Measurements from ENCODE around the gene DNAJA4. TPM values are rescaled to one million over a fixed set of nuclear protein-coding genes. Genes with fewer than 3 reads are reported as not detected.

Gene DNAJA4
- total and polyA plus RNA-seq, 9 of the 15 experiments (the other 6 are each of a cell fraction or from before 2014, with no cell fraction given): 0.11 to 1.0 (median 0.16) TPM; not detected in 4

GRCh38 chr15:78243491-78243941 is 20.8 kb upstream of the DNAJA4 start:
- CTCF ChIA-PET (ENCODE audit: low intra/inter-chr PET ratio): interaction anchor here (0.5 to 2.4 kb wide), 4 partner anchors 131 to 341 kb away, joined by 3 to 14 read pairs (median 3); no protein-coding TSS in a partner anchor
- Histone ChIP-seq H3K9me3 (replicated peaks; ENCODE audit: control insufficient read depth, insufficient read depth, low read depth, low read length) (no peaks in the 10 kb centered on the region), H3K27ac (ENCODE audit: extremely low read depth, low read depth, low read length) (no peak overlapping the region; the same call in 2 of the 3 replicates), H2AFZ (ENCODE audit: low read depth, low read length) (peak overlapping the region; percentile 84), H3K27me3 (ENCODE audit: control insufficient read depth in 2 of 2, insufficient read depth in 2 of 2, low read length in 2 of 2) (0 out of 5 replicates have a peak, but pooled peaks cover 0 to 3% of the 10 kb centered on the region in 2 experiments), H4K20me1 (replicated peaks; ENCODE audit: control insufficient read depth, insufficient read depth, low read length) (no peaks in the 10 kb centered on the region), H3K36me3 (ENCODE audit: control insufficient read depth, insufficient read depth, low read length) (no peaks in the 10 kb centered on the region), H3K4me2 (ENCODE audit: insufficient read depth, low read length) (peak overlapping the region; percentile 66), H3K4me1 (replicated peaks in 1 of 2; ENCODE audit: control insufficient read depth in 2 of 2, insufficient read depth in 2 of 2, low read length in 2 of 2) (peaks cover 19 to 21% of the 10 kb centered on the region in 2 experiments), H3K9me1 (ENCODE audit: control insufficient read depth, insufficient read depth, low read length) (no peaks in the 10 kb centered on the region), H3K9ac (ENCODE audit: insufficient read depth in 1 of 2, low read depth in 2 of 2, low read length in 2 of 2) (peak overlapping the region; percentile 25 to 79; a peak in 2 of 4 replicates), H3K79me2 (ENCODE audit: control insufficient read depth, insufficient read depth, low read length) (no peaks in the 10 kb centered on the region), H3K4me3 (no peak overlapping the region)
- TF ChIP-seq COPS2 (conservative IDR thresholded peaks at IDR 0.05) (no peak), SIN3B (IDR thresholded peaks at IDR 0.05; ENCODE audit: low read depth) (no peak), NR3C1 (CRISPR knock-in tag; IDR thresholded peaks at IDR 0.05) (no peak), TAF9B (IDR thresholded peaks at IDR 0.05; ENCODE audit: partially characterized antibody) (no peak), NFIC (IDR thresholded peaks at IDR 0.05) (peak; percentile 82)
- POLR2A ChIA-PET: interaction anchor here (0.6 to 1.0 kb wide), 3 partner anchors 11 to 598 kb away, joined by 3 to 4 read pairs (median 3); no protein-coding TSS in a partner anchor
- intact Hi-C loops (cut with micrococcal nuclease): loop anchor here (5.0 kb wide), 3 partner anchors 46 to 286 kb away; partner anchors contain the start of gene CIB2
- 19% methylated on average over 6 of the region's 6 CpGs for WGBS (ENCODE audit: insufficient coverage, low coverage, missing lambda C conversion rate)
- DNase-seq (ENCODE audit: extremely low read depth in 1 of 4, low spot score in 3 of 4) (peak in 2 of 4 experiments; percentile 46 to 47), ATAC-seq (peak; percentile 69), FAIRE-seq (no peak)
- BruUV-seq (replicated peaks): no TSS peak
- in situ Hi-C loops (cut with MboI): no loop called here

- Histone ChIP-seq H4K20me1 (replicated peaks; ENCODE audit: control insufficient read depth, insufficient read depth, low read length) (no peaks in the 10 kb centered on the region), H3K9me1 (ENCODE audit: control insufficient read depth, insufficient read depth, low read length) (no peaks in the 10 kb centered on the region), H2AFZ (ENCODE audit: low read depth, low read length) (peak overlapping the region; percentile 84), H3K4me1 (replicated peaks in 1 of 2; ENCODE audit: control insufficient read depth in 2 of 2, insufficient read depth in 2 of 2, low read length in 2 of 2) (peaks cover 19 to 21% of the 10 kb centered on the region in 2 experiments), H3K9ac (ENCODE audit: insufficient read depth in 1 of 2, low read depth in 2 of 2, low read length in 2 of 2) (peak overlapping the region; percentile 25 to 79; a peak in 1 of 4 replicates), H3K79me2 (ENCODE audit: control insufficient read depth, insufficient read depth, low read length) (no peaks in the 10 kb centered on the region), H3K4me2 (ENCODE audit: insufficient read depth, low read length) (peak overlapping the region; percentile 66), H3K9me3 (replicated peaks; ENCODE audit: control insufficient read depth, insufficient read depth, low read depth, low read length) (no peaks in the 10 kb centered on the region), H3K4me3 (no peak overlapping the region), H3K36me3 (ENCODE audit: control insufficient read depth, insufficient read depth, low read length) (no peaks in the 10 kb centered on the region), H3K27me3 (ENCODE audit: control insufficient read depth in 2 of 2, insufficient read depth in 2 of 2, low read length in 2 of 2) (0 out of 5 replicates have a peak, but pooled peaks cover 0 to 1% of the 10 kb centered on the region in 2 experiments), H3K27ac (ENCODE audit: extremely low read depth, low read depth, low read length) (no peak overlapping the region)
- intact Hi-C loops (cut with micrococcal nuclease): loop anchor here (5.0 kb wide), 3 partner anchors 47 to 287 kb away; partner anchors contain the start of gene CIB2
- in situ Hi-C loops (cut with MboI): no loop called here
- peak; percentile 72 to 81 (median 78) for DNase-seq (ENCODE audit: extremely low read depth in 1 of 4, low spot score in 3 of 4)
- ATAC-seq: peak; percentile 82
- ChIA-PET POLR2A (interaction anchor here (0.6 to 1.3 kb wide), 5 partner anchors 11 to 598 kb away, joined by 3 to 4 read pairs (median 3); no protein-coding TSS in a partner anchor), CTCF (ENCODE audit: low intra/inter-chr PET ratio) (interaction anchor here (0.5 to 2.4 kb wide), 2 partner anchors 131 to 243 kb away, joined by 3 to 14 read pairs; no protein-coding TSS in a partner anchor)
- BruUV-seq (replicated peaks): no TSS peak
- 0% methylated on average over 6 of the region's 6 CpGs for WGBS (ENCODE audit: insufficient coverage, low coverage, missing lambda C conversion rate)
- peak; percentile 67 for FAIRE-seq
- no peak for TF ChIP-seq BRF1 (IDR thresholded peaks at IDR 0.05; ENCODE audit: borderline replicate concordance, extremely low read depth, insufficient read length)
- no peak for TF ChIP-seq ZBTB26 (CRISPR knock-in tag; IDR thresholded peaks at IDR 0.05)
- no peak for TF ChIP-seq ESRRA (IDR thresholded peaks at IDR 0.05; ENCODE audit: borderline replicate concordance, low read depth)
- no peak for TF ChIP-seq MITF (IDR thresholded peaks at IDR 0.05)
- no peak for TF ChIP-seq MBD1 (CRISPR knock-in tag; IDR thresholded peaks at IDR 0.05)
Observed at GRCh38 chr15:78244101-78244500, 20.3 kb upstream of the DNAJA4 start.

Measured in K562 (cell line).